Measurements from ENCODE around the gene SLC30A2.

- TF ChIP-seq RAD21 (IDR thresholded peaks at IDR 0.05) (no peak), TAF1 (conservative IDR thresholded peaks at IDR 0.05) (no peak), JUND (IDR thresholded peaks at IDR 0.05) (no peak), CTCF (IDR thresholded peaks at IDR 0.05; ENCODE audit: low read depth, low read length, missing input control) (no peak), GABPA (IDR thresholded peaks at IDR 0.05 in 1 of 2, conservative IDR thresholded peaks at IDR 0.05 in 1 of 2) (no peak), YY1 (IDR thresholded peaks at IDR 0.05) (no peak), FOXA1 (IDR thresholded peaks at IDR 0.05) (no peak), EGR1 (IDR thresholded peaks at IDR 0.05; ENCODE audit: low read depth in 2 of 2) (no peak), SP1 (IDR thresholded peaks at IDR 0.05) (no peak)
- TF ChIP-seq, protein P1, sequence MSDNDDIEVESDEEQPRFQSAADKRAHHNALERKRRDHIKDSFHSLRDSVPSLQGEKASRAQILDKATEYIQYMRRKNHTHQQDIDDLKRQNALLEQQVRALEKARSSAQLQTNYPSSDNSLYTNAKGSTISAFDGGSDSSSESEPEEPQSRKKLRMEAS (IDR thresholded peaks at IDR 0.05): no peak
- TF ChIP-seq, protein P2, sequence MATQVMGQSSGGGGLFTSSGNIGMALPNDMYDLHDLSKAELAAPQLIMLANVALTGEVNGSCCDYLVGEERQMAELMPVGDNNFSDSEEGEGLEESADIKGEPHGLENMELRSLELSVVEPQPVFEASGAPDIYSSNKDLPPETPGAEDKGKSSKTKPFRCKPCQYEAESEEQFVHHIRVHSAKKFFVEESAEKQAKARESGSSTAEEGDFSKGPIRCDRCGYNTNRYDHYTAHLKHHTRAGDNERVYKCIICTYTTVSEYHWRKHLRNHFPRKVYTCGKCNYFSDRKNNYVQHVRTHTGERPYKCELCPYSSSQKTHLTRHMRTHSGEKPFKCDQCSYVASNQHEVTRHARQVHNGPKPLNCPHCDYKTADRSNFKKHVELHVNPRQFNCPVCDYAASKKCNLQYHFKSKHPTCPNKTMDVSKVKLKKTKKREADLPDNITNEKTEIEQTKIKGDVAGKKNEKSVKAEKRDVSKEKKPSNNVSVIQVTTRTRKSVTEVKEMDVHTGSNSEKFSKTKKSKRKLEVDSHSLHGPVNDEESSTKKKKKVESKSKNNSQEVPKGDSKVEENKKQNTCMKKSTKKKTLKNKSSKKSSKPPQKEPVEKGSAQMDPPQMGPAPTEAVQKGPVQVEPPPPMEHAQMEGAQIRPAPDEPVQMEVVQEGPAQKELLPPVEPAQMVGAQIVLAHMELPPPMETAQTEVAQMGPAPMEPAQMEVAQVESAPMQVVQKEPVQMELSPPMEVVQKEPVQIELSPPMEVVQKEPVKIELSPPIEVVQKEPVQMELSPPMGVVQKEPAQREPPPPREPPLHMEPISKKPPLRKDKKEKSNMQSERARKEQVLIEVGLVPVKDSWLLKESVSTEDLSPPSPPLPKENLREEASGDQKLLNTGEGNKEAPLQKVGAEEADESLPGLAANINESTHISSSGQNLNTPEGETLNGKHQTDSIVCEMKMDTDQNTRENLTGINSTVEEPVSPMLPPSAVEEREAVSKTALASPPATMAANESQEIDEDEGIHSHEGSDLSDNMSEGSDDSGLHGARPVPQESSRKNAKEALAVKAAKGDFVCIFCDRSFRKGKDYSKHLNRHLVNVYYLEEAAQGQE (IDR thresholded peaks at IDR 0.05): no peak
- TF ChIP-seq, protein P3, sequence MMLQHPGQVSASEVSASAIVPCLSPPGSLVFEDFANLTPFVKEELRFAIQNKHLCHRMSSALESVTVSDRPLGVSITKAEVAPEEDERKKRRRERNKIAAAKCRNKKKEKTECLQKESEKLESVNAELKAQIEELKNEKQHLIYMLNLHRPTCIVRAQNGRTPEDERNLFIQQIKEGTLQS (IDR thresholded peaks at IDR 0.05): no peak
- TF ChIP-seq, protein P4, sequence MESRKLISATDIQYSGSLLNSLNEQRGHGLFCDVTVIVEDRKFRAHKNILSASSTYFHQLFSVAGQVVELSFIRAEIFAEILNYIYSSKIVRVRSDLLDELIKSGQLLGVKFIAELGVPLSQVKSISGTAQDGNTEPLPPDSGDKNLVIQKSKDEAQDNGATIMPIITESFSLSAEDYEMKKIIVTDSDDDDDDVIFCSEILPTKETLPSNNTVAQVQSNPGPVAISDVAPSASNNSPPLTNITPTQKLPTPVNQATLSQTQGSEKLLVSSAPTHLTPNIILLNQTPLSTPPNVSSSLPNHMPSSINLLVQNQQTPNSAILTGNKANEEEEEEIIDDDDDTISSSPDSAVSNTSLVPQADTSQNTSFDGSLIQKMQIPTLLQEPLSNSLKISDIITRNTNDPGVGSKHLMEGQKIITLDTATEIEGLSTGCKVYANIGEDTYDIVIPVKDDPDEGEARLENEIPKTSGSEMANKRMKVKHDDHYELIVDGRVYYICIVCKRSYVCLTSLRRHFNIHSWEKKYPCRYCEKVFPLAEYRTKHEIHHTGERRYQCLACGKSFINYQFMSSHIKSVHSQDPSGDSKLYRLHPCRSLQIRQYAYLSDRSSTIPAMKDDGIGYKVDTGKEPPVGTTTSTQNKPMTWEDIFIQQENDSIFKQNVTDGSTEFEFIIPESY (IDR thresholded peaks at IDR 0.05): no peak
These were observed 55.1 kb downstream of the SLC30A2 start for GRCh38 chr1:25990702-25991395.
